Left forelimb (tissue), 1 donor: ENCODE data around the gene CNN1.
"Not testable (repeated sequence)": the region's sequence is repeated elsewhere in the genome, so short reads cannot be mapped to it uniquely, and the experiment has no call there.

Experiments
- DNase-seq: peaks from one replicate; pipeline ENCODE4 v3.0.0-alpha.2; 2018; ENCODE audit warnings: low spot score

The CNN1 gene

GRCh38 chr19:11534948-11535347, 3.7 kb upstream of the CNN1 start:
- no peak for DNase-seq

GRCh38 chr19:11535792-11536595, 2.7 kb upstream of the CNN1 start:
- peak; percentile 88 for DNase-seq

- DNase-seq = no peak
These were observed 1.1 kb downstream of the CNN1 start for GRCh38 chr19:11539495-11540365.

GRCh38 chr19:11540645-11541044, 2.0 kb downstream of the CNN1 start:
- no peak for DNase-seq

GRCh38 chr19:11541238-11541637, 2.6 kb downstream of the CNN1 start:
- DNase-seq = no peak

- DNase-seq = no peak
These were observed 9.5 kb downstream of the CNN1 start for GRCh38 chr19:11547929-11548700.

GRCh38 chr19:11549386-11549953, 10.8 kb downstream of the CNN1 start:
- no peak for DNase-seq

GRCh38 chr19:11550265-11550664, 11.6 kb downstream of the CNN1 start:
- no peak for DNase-seq

GRCh38 chr19:11551603-11552235, 13.1 kb downstream of the CNN1 start:
- no peak for DNase-seq

GRCh38 chr19:11552666-11553372, 14.2 kb downstream of the CNN1 start:
- no peak for DNase-seq

GRCh38 chr19:11554160-11554559, 15.5 kb downstream of the CNN1 start:
- DNase-seq = no peak

- no peak for DNase-seq
These were observed 16.6 kb downstream of the CNN1 start for GRCh38 chr19:11555246-11555645.

GRCh38 chr19:11556634-11557420, 18.2 kb downstream of the CNN1 start:
- DNase-seq = no peak

GRCh38 chr19:11558881-11559828, 20.5 kb downstream of the CNN1 start, which contains the start of gene ELOF1:
Gene ELOF1, minus strand, starts transcription at chr19:11559230. Its CDS starts 4,883 bp downstream, at chr19:11554347.
- peak; percentile 95 for DNase-seq

GRCh38 chr19:11560404-11561051, 21.9 kb downstream of the CNN1 start:
- DNase-seq = no peak

GRCh38 chr19:11563532-11563931, 24.9 kb downstream of the CNN1 start:
- no peak for DNase-seq

- DNase-seq = not testable (repeated sequence)
These were observed 25.6 kb downstream of the CNN1 start for GRCh38 chr19:11564082-11564807.

- DNase-seq = not testable (repeated sequence)
These were observed 27.0 kb downstream of the CNN1 start for GRCh38 chr19:11565649-11565980.
